GM12874 (cell line): ENCODE data around the gene WNT3.

Experiments used
- TF ChIP-seq, protein P1 (sequence below): IDR thresholded peaks from 2 replicates; pipeline ENCODE4 v1.5.1; 2011; ENCODE audit warnings: low read depth, mild to moderate bottlenecking, control low read depth, low read length, moderate library complexity; ENCODE audit not compliant: insufficient read depth

WNT3 gene

DNA sequence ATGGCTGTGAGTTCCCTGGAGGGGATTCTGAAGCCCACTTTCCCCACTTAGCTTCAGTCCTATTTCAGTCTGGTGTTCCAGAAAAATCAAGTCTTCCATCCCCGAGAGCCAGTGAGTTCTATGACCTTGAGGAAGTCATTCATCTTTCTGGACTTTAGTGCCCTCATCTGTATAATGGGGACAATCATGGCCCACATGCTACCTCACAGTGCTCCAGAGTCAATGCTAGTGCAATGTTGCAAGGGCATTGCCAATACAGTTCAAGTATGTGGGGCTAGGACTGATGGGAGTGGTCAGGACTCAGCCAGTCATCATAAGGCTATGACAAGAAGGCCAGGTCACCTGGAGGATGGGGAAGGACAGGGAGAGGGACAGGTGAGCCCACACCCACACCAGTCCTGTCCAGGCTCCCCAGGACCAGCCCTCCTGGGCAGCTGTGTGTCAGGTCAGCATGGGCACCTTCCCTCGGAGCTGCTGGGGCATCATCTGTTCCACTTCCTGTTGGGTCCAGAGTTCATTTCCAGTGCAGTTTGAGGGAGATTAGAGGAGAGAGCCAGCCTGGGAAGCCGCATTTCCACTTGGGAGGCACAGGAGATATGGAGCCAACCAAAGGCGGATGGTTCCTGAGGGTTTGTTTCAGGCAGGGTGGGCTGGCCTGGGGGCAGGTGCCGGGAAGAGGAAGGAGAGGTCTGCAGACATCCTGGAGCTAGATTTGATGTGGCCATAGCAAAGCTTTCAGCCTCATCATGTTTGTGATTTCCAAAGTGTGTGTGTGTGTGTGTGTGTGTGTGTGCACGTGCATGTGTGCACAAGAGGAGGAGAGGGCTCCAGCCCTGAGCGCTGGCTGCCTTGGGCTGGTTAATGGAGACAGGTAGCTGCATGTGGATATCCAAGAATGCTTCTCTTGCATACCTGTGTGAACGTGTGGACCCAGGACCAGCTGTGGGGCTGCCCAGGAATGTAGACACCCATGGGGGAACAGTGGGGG lies 29.0 kb upstream of the WNT3 start:
- TF ChIP-seq, protein P1, sequence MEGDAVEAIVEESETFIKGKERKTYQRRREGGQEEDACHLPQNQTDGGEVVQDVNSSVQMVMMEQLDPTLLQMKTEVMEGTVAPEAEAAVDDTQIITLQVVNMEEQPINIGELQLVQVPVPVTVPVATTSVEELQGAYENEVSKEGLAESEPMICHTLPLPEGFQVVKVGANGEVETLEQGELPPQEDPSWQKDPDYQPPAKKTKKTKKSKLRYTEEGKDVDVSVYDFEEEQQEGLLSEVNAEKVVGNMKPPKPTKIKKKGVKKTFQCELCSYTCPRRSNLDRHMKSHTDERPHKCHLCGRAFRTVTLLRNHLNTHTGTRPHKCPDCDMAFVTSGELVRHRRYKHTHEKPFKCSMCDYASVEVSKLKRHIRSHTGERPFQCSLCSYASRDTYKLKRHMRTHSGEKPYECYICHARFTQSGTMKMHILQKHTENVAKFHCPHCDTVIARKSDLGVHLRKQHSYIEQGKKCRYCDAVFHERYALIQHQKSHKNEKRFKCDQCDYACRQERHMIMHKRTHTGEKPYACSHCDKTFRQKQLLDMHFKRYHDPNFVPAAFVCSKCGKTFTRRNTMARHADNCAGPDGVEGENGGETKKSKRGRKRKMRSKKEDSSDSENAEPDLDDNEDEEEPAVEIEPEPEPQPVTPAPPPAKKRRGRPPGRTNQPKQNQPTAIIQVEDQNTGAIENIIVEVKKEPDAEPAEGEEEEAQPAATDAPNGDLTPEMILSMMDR = no peak

DNA sequence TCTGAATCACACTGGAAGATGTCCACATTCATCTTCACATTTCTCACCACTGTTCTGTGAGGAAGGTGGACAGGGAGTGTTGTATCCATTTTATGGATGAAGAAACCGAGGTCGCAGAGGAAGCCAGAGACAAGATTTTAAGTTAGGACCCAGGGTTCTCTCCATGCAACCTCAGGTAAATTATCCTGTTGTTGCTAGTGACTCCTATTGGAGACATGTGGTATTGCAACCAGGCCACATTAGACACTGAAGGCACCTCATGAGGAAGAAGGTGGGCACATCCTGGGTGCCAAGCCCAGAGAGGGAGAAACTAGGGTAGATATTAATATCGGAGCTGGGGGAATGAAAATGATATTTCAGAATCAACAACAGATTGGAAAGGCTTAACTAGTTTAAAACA lies 24.3 kb upstream of the WNT3 start:
- TF ChIP-seq, protein P1 = peak; percentile 55

DNA sequence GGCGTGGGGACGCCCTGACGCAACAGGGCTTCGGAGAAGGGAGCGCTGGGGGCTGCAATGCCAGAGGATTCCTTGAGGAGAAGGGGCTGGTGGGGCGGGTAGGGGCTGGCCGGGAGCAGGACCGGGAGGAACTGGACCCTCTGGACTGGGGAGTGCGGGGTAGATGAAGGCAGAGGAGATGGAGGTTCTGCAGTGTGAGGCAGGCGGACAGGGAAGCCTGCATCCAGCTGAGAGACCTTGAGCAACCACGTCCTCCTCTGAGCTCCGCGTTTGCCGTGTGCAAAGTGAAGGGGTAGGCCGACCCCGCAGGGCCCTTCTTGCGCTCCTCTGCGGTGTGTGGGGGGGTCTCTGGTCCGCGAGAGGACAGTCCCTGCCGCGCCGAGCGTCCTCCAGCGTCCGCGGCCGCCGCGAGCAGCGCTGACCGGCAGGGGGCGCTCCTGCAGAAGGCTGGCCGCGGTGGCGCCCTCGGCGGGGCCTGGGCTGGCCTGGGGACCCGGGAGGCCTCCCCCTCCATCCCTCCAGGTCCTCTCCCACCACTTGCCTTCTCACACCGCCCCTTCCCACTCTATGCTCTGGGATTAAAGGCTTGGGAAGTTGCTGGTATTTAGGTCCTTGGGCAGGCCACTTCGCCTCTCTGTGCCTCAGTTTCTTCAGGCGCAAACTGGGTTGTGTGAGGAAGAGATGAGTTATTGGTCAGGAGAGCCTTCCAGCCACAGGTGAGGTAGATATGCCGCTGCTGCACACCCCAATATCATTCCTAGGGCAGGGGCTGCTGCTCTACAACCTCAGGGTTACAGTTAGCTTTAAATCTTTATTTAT lies 23.3 kb upstream of the WNT3 start:
- TF ChIP-seq, protein P1 = peak; percentile 70

DNA sequence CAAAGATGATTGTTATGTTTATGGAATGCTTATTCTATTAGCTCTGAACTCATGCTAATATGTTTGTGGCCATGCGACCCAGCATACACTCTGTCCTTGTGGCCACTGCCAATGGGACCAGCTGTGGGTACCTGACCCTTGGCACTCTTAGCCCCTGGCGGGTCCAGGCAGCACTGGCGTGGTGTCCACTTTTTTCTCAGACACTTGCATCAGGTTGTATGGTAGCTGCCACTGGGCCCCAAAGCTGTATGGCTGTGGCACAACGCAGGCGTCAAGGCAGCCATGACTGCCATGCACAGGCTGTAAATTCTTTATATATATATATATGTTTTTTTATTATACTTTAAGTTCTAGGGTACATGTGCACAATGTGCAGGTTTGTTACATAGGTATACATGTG lies 20.7 kb upstream of the WNT3 start:
- TF ChIP-seq, protein P1 = no peak

DNA sequence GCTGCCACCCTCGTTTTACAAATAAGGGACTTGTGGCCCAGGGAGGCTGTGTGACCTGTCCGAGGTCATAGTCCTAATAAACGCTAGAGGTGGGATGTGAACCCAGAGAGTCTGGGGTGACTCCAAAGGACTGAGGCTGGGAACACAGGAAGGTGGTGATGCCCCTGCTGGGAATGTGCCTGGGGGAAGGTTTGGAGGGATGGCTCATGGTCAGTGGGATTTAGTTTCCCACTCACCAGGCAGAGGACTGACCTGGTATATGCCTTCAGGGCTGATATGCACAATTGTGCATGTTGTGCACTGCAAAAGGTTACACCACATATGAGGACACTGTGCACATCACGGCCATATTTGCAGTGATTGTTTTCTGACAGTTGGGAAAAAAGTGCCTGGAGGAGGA lies 19.0 kb upstream of the WNT3 start:
- TF ChIP-seq, protein P1 = no peak

DNA sequence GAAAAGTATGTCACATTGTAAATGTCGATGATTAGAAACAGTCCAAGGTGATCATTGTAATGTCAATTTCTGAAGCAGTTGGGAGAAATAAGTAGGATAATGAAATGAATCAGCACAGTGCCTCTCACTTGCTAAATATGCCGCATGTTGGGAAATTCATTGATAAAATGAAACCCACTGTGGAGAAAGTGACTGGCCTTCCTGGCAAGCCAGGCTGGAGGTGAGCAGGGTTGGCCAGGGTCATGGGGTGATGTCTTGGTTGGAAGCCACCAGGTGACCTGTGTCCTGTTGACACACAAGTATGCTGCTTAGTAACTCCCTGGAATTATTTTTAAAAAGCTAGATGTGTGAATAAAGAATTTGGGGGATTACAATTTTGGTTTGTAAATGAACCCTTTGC lies 18.0 kb upstream of the WNT3 start:
- TF ChIP-seq, protein P1 = no peak

DNA sequence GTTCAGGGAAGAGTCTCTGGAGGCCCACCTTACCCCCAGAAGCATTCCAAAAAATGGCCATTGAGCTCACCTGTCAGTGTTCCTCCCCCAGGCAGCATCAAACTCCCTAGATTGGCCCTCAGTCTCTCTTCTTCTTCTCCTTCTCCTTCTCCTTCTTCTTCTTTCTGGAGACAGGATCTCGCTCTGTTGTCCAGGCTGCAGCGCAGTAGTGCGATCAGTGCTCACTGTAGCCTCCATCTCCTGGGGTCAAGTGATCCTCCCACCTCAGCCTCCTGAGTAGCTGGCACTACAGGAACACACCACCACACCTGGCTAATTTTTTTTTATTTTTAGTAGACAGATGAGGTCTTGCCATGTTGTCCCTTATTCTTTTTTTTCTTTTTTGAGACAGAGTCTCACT lies 16.4 kb upstream of the WNT3 start:
- TF ChIP-seq, protein P1 = no peak
